OCI-LY1 (cell line): ENCODE results near the gene BCAR3.

ENCODE experiments used
- CTCF ChIP-seq: fragments of 200-600 bp; sonication (generic), shearing (Covaris generic); IDR thresholded peaks from 2 replicates; pipeline ENCODE4 v1.5.1; 2017; ENCODE audit warnings: mild to moderate bottlenecking, antibody characterized with exemption, low read length, moderate library complexity, mixed read lengths
- EZH2 ChIP-seq: fragments of 200-600 bp; sonication (generic), shearing (Covaris generic); IDR thresholded peaks from 2 replicates; pipeline ENCODE4 v1.8.0; 2017; ENCODE audit warnings: borderline replicate concordance, mixed run types, mild to moderate bottlenecking, antibody characterized with exemption, low read length, moderate library complexity, mixed read lengths

- TF ChIP-seq CTCF: no peak
- TF ChIP-seq EZH2: no peak
Measured at GRCh38 chr1:93623436-93623835, 58.2 kb downstream of the BCAR3 start.
